ENCODE results near the gene KATNBL1. TPM values are rescaled to one million over a fixed set of nuclear protein-coding genes. Genes with fewer than 3 reads are reported as not detected.

KATNBL1 gene, protein sequence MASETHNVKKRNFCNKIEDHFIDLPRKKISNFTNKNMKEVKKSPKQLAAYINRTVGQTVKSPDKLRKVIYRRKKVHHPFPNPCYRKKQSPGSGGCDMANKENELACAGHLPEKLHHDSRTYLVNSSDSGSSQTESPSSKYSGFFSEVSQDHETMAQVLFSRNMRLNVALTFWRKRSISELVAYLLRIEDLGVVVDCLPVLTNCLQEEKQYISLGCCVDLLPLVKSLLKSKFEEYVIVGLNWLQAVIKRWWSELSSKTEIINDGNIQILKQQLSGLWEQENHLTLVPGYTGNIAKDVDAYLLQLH
- total RNA-seq = 10 to 100 TPM; 35.4 to 83.1 (median 44.5) TPM

GRCh38 chr15:34209421-34210282 is at the start of gene KATNBL1:
TSS of gene KATNBL1 (minus strand) at chr15:34210096. CDS start at chr15:34163676, 46,420 bp downstream.
- peak in 2 of 3 donors; percentile 22 to 87 for TF ChIP-seq CTCF (IDR thresholded peaks at IDR 0.05)
- ATAC-seq (ENCODE audit: low FRiP score) = peak; percentile 98
- DNase-seq (ENCODE audit: low spot score) = peak; percentile 95

DNA sequence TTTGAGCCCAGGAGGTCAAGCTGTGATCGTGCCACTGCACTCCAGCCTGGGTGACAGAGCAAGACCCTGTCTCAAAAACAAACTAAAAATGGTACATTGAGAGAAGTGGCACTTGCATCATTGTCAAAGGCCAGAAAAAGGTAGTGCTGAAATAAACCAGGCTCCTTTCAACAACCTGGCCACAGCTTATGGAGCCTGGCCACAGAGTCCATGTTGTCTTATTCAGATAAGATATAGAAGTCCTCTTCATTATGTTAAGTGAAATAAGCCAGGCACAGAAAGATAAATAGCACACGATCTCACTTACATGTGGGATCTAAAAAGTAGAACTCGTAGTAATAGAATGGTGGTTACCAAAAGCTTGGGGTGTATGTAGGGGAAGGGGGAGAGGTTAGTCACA is 49.7 kb upstream of the KATNBL1 start:
- no peak for DNase-seq (ENCODE audit: low spot score)
- ATAC-seq (ENCODE audit: low FRiP score) = no peak
- TF ChIP-seq CTCF (IDR thresholded peaks at IDR 0.05) = no peak

- ATAC-seq (ENCODE audit: low FRiP score) (no peak), DNase-seq (ENCODE audit: low spot score) (no peak)
- no peak for TF ChIP-seq CTCF (IDR thresholded peaks at IDR 0.05)
Observed at GRCh38 chr15:34258151-34258550, 48.3 kb upstream of the KATNBL1 start.

DNA sequence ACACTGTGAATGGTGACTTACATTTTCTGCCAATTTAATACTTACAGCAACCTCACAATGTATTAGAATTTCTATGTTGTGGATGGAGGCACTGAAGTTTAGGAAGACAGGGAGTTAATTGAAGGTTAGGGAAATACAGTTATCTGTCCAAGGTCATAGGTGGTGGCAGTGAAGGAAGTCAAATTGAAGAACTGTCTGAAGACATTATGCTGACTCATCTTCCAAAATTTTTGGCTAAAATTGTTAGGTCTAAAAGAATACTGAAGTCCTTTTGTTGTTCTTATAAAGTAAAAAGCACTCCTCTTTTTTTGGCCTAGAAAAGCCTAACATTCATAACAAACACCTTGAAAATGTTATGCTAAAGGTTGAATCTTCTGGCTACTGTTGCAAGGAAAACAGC is 42.6 kb upstream of the KATNBL1 start:
- no peak for TF ChIP-seq CTCF (IDR thresholded peaks at IDR 0.05)
- DNase-seq (ENCODE audit: low spot score) = no peak
- ATAC-seq (ENCODE audit: low FRiP score) = no peak

- DNase-seq (ENCODE audit: low spot score) (no peak), ATAC-seq (ENCODE audit: low FRiP score) (no peak)
- no peak for TF ChIP-seq CTCF (IDR thresholded peaks at IDR 0.05)
Observed at GRCh38 chr15:34248190-34248589, 38.3 kb upstream of the KATNBL1 start.

DNA sequence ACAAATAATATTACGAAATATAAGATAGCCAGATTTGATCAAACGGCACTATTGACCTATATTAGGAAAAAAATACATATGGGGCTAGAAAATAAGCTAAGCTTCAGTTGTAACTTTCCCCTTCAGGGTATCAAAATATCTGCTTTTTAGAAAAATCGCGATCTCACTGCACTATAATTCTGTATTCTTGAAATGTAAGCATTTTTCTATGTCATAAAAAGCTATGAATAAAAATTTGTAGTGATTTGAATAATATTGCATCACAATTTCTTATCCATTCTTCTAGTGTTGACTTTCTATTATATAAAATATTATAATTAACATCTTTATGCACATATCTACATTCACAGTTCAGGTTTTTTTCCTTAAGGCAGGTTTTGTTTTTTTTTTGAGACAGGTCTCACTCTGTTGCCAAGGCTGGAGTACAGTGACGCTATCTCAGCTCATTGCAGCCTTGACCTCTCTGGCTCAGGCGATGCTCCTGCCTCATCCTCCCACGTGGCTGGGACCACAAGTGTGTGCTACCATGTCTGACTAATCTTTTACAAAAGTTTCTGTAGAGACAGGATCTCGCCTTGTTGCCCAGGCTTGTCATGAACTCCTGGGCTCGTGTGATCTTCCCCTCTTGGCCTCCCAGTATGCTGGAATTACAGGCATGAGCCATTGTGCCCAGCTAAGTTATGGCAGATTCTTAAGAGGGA is 36.5 kb upstream of the KATNBL1 start:
- ATAC-seq (ENCODE audit: low FRiP score) = no peak
- DNase-seq (ENCODE audit: low spot score) = no peak
- TF ChIP-seq CTCF (IDR thresholded peaks at IDR 0.05) = no peak
